Mesodermal cell (in vitro differentiated cells): Measurements from ENCODE around the gene PRLR.
"Not testable (repeated sequence)": the region's sequence is repeated elsewhere in the genome, so short reads cannot be mapped to it uniquely, and the experiment has no call there.

Source experiments
- H3K27ac ChIP-seq: 2 replicates; pipeline ENCODE4 v1.7.0; 2013; ENCODE audit warnings: mild to moderate bottlenecking, low read depth, low read length, moderate library complexity; ENCODE audit not compliant: severe bottlenecking
- H3K36me3 ChIP-seq: 2 replicates; pipeline ENCODE4 v1.7.1; 2013; ENCODE audit warnings: mild to moderate bottlenecking, low read length, moderate library complexity; ENCODE audit not compliant: control insufficient read depth, insufficient read depth
- H3K4me1 ChIP-seq: one replicate; pipeline ENCODE4 v1.7.1; 2013; ENCODE audit warnings: mild to moderate bottlenecking, low read length; ENCODE audit not compliant: insufficient read depth, control insufficient read depth, poor library complexity, severe bottlenecking
- H3K4me3 ChIP-seq: 2 replicates; pipeline ENCODE4 v1.7.0; 2013; ENCODE audit warnings: low read length, control low read depth, mild to moderate bottlenecking; ENCODE audit not compliant: insufficient read depth, poor library complexity, severe bottlenecking; ENCODE audit errors: extremely low read depth
- H3K9me3 ChIP-seq: 2 replicates; pipeline ENCODE4 v1.7.1; 2013; ENCODE audit warnings: mild to moderate bottlenecking, low read length, moderate library complexity; ENCODE audit not compliant: control insufficient read depth
- WGBS, 2 experiments: methylation state at CpG; one replicate each; pipeline ENCODE4 v1.1.5; 2013; ENCODE audit warnings: missing lambda C conversion rate in 2 of 2; ENCODE audit not compliant: insufficient coverage in 2 of 2; 5-methylcytosine and 5-hydroxymethylcytosine counted together

The PRLR gene

GRCh38 chr5:35246900-35247647, 16.8 kb upstream of the PRLR start:
- H3K27ac ChIP-seq, result peak overlapping the region; percentile 41
- H3K9me3 ChIP-seq, result peaks cover under 1% of the 10 kb centered on the region
- H3K4me3 ChIP-seq, result no peak overlapping the region
- no peaks in the 10 kb centered on the region for H3K36me3 ChIP-seq
- peaks cover 4% of the 10 kb centered on the region for H3K4me1 ChIP-seq
- WGBS, 2 experiments, result 73 to 82% methylated on average over 2 of the region's 7 CpGs

- 67 to 80% methylated on average over 1 of the region's 2 CpGs for WGBS, 2 experiments
- Histone ChIP-seq H3K36me3 (no peaks in the 10 kb centered on the region), H3K4me3 (no peak overlapping the region), H3K27ac (no peak overlapping the region), H3K4me1 (peaks cover 4% of the 10 kb centered on the region), H3K9me3 (no peaks in the 10 kb centered on the region)
Measured at GRCh38 chr5:35246411-35246810, 16.1 kb upstream of the PRLR start.

GRCh38 chr5:35245371-35245770, 15.1 kb upstream of the PRLR start:
- not testable (repeated sequence) for H3K4me1 ChIP-seq, H3K4me3 ChIP-seq, H3K9me3 ChIP-seq, H3K36me3 ChIP-seq, H3K27ac ChIP-seq
- 86 to 91% methylated on average over 6 to 7 of the region's 10 CpGs for WGBS, 2 experiments

GRCh38 chr5:35244171-35244570, 13.9 kb upstream of the PRLR start:
- Histone ChIP-seq H3K4me1 (peaks cover 4% of the 10 kb centered on the region), H3K36me3 (no peaks in the 10 kb centered on the region), H3K9me3 (no peaks in the 10 kb centered on the region), H3K27ac (no peak overlapping the region), H3K4me3 (no peak overlapping the region)
- WGBS, 2 experiments, result no CpG with 5 or more reads among the region's 1 CpG

GRCh38 chr5:35242702-35243258, 12.5 kb upstream of the PRLR start:
- no peak overlapping the region for H3K4me3 ChIP-seq
- 87 to 95% methylated on average over 3 to 4 of the region's 4 CpGs for WGBS, 2 experiments
- peaks cover 4% of the 10 kb centered on the region for H3K4me1 ChIP-seq
- no peaks in the 10 kb centered on the region for H3K36me3 ChIP-seq
- no peak overlapping the region for H3K27ac ChIP-seq
- no peaks in the 10 kb centered on the region for H3K9me3 ChIP-seq

GRCh38 chr5:35240892-35241291, 10.6 kb upstream of the PRLR start:
- Histone ChIP-seq H3K36me3 (no peaks in the 10 kb centered on the region), H3K9me3 (no peaks in the 10 kb centered on the region), H3K4me1 (no peaks in the 10 kb centered on the region), H3K27ac (no peak overlapping the region), H3K4me3 (no peak overlapping the region)
- whole genome bisulfite sequencing, 2 experiments, result no CpG with 5 or more reads among the region's 1 CpG

- no peak overlapping the region for H3K4me3 ChIP-seq
- 86 to 100% methylated on average over 2 of the region's 2 CpGs for WGBS, 2 experiments
Measured at GRCh38 chr5:35239911-35240610, 9.8 kb upstream of the PRLR start.

GRCh38 chr5:35239476-35239875, 9.2 kb upstream of the PRLR start:
- Histone ChIP-seq H3K36me3 (no peaks in the 10 kb centered on the region), H3K9me3 (no peaks in the 10 kb centered on the region), H3K4me1 (no peaks in the 10 kb centered on the region), H3K4me3 (no peak overlapping the region), H3K27ac (no peak overlapping the region)
- WGBS, 2 experiments, result 96% methylated on average over 7 of the region's 7 CpGs; no CpG with 5 or more reads in 1 of the 2 experiments

More at GRCh38 chr5:35239911-35240610, 9.8 kb upstream of the PRLR start:
- Histone ChIP-seq H3K27ac (no peak overlapping the region), H3K36me3 (no peaks in the 10 kb centered on the region), H3K4me1 (no peaks in the 10 kb centered on the region), H3K9me3 (no peaks in the 10 kb centered on the region)

GRCh38 chr5:35237580-35238376, 7.5 kb upstream of the PRLR start:
- H3K9me3 ChIP-seq, result no peaks in the 10 kb centered on the region
- H3K4me1 ChIP-seq, result no peaks in the 10 kb centered on the region
- H3K4me3 ChIP-seq, result no peak overlapping the region
- H3K27ac ChIP-seq, result no peak overlapping the region
- 100% methylated on average over 1 to 2 of the region's 2 CpGs for WGBS, 2 experiments
- H3K36me3 ChIP-seq, result no peaks in the 10 kb centered on the region

- Histone ChIP-seq H3K4me1 (no peaks in the 10 kb centered on the region), H3K36me3 (no peaks in the 10 kb centered on the region), H3K27ac (no peak overlapping the region), H3K9me3 (no peaks in the 10 kb centered on the region), H3K4me3 (no peak overlapping the region)
Measured at GRCh38 chr5:35236770-35237169, 6.5 kb upstream of the PRLR start.
